Astrocyte (in vitro differentiated cells and primary cell): Measurements from ENCODE around the gene ZNF544. TPM values are rescaled to one million over a fixed set of nuclear protein-coding genes. Genes with fewer than 3 reads are reported as not detected.
A peak's percentile ranks its signal among the peaks of the same experiment; 100 is the strongest.

Source experiments
- DNase-seq: peaks from one replicate; pipeline ENCODE4 v3.0.0-alpha.2; 2010; ENCODE audit warnings: low read depth
- FAIRE-seq: peaks from 2 replicates; lab custom pipeline; 2011; peaks lifted over from hg19 to GRCh38; lab: Jason Lieb, UNC
- H2AFZ ChIP-seq: 2 replicates; pipeline ENCODE4 v1.6.0; 2012; ENCODE audit warnings: low read depth, low read length, inconsistent platforms
- H3K27ac ChIP-seq: 2 replicates; pipeline ENCODE4 v1.5.1; 2011; ENCODE audit warnings: low read depth, low read length, inconsistent platforms
- H3K27me3 ChIP-seq: 2 replicates; pipeline ENCODE4 v1.6.0; 2011; ENCODE audit warnings: low read length, inconsistent platforms; ENCODE audit not compliant: insufficient read depth
- H3K36me3 ChIP-seq: 2 replicates; pipeline ENCODE4 v1.5.1; 2011; ENCODE audit warnings: low read length, inconsistent platforms; ENCODE audit not compliant: insufficient read depth
- H3K4me1 ChIP-seq: 2 replicates; pipeline ENCODE4 v1.5.1; 2011; ENCODE audit warnings: low read length, inconsistent platforms; ENCODE audit not compliant: insufficient read depth
- H3K4me2 ChIP-seq: 2 replicates; pipeline ENCODE4 v1.6.0; 2012; ENCODE audit warnings: low read length, inconsistent platforms
- H3K4me3 ChIP-seq: 2 replicates; pipeline ENCODE4 v1.5.1; 2011; ENCODE audit warnings: low read depth, mild to moderate bottlenecking, low read length, inconsistent platforms; ENCODE audit not compliant: insufficient read depth
- H3K79me2 ChIP-seq: 2 replicates; pipeline ENCODE4 v1.6.0; 2012; ENCODE audit warnings: mild to moderate bottlenecking, low read length, inconsistent platforms; ENCODE audit not compliant: insufficient read depth
- H3K9ac ChIP-seq: 2 replicates; pipeline ENCODE4 v1.6.0; 2012; ENCODE audit warnings: mild to moderate bottlenecking, low read length, inconsistent platforms
- H3K9me3 ChIP-seq: 2 replicates; pipeline ENCODE4 v1.5.1; 2012; ENCODE audit warnings: low read depth, mild to moderate bottlenecking, low read length, inconsistent platforms; ENCODE audit not compliant: insufficient read depth
- H4K20me1 ChIP-seq: 2 replicates; pipeline ENCODE4 v1.6.0; 2012; ENCODE audit warnings: low read length, inconsistent platforms; ENCODE audit not compliant: insufficient read depth
- H3K27ac Mint-ChIP-seq: one replicate; pipeline ENCODE4 v1.8.0; 2021; ENCODE audit warnings: mild to moderate bottlenecking, mixed read lengths; ENCODE audit not compliant: unreplicated experiment
- H3K27me3 Mint-ChIP-seq: one replicate; pipeline ENCODE4 v1.8.0; 2021; ENCODE audit warnings: low read depth, mixed read lengths; ENCODE audit not compliant: unreplicated experiment
- H3K36me3 Mint-ChIP-seq: one replicate; pipeline ENCODE4 v1.8.0; 2021; ENCODE audit warnings: low read depth, mixed read lengths; ENCODE audit not compliant: unreplicated experiment
- H3K4me1 Mint-ChIP-seq: one replicate; pipeline ENCODE4 v1.8.0; 2021; ENCODE audit warnings: low read depth, mixed read lengths; ENCODE audit not compliant: unreplicated experiment
- H3K4me3 Mint-ChIP-seq: one replicate; pipeline ENCODE4 v1.8.0; 2021; ENCODE audit warnings: mild to moderate bottlenecking, moderate library complexity, mixed read lengths; ENCODE audit not compliant: unreplicated experiment
- H3K9me3 Mint-ChIP-seq: one replicate; pipeline ENCODE4 v1.8.0; 2021; ENCODE audit warnings: mild to moderate bottlenecking, mixed read lengths; ENCODE audit not compliant: unreplicated experiment
- CTCF ChIP-seq: IDR thresholded peaks from 2 replicates; pipeline ENCODE4 v1.5.1; 2011; ENCODE audit warnings: low read depth, mild to moderate bottlenecking, inconsistent platforms, low read length, moderate library complexity; ENCODE audit not compliant: insufficient read depth
- EZH2 ChIP-seq: IDR thresholded peaks from 2 replicates; pipeline ENCODE4 v1.6.1; 2012; ENCODE audit warnings: mild to moderate bottlenecking, low read length, inconsistent platforms; ENCODE audit not compliant: insufficient read depth
- total RNA-seq: library from RNA; stranded (reverse); gene quantifications from 2 replicates; pipeline ENCODE4 v1.2.1, GENCODE V29; 2021

Gene ZNF544
- total RNA-seq, 1 donor from 2014 or later, result 23.4 TPM

DNA sequence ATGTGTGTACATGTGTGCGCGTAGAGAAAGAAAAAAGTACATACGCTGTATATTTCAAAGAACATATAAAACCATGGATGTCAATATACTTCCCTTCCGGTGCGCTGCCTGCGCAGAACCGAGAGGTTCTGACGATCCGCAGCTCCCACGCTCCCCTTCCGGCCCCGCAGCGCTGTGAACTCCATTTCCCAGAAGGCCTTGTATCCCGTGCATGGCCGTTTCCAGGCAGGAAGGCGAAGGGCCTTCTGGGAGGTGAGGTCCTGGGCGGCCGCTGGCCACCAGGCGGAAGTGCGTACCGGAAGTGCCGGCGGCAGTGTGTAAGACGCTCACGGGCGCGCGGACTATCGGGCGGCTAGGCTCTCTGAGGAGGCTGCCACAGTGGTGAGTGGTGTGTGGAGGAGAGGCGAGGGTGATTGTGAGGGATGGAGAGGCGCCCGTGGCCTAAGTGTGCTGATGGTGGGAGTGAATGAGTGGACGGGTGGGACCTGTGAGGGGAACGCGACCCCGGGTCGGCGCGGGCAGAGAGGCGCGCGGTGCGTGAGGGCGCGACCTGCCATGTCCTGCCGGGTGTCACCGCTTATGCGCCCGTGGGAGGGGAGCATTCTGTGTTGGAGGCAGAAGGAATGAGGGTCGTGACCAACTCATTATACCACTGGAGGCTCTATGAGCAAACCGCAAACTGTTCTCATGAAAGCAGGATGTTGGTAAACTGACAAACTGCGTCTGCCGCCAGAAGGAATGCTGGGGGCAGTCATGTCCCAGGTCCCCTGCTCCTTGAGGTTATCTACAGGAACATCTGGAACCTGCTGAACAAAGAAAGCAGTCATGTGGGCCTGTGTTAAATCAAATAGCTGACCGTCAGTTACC lies 76.6 kb downstream of the ZNF544 start, which contains the start of gene ERVK3-1:
TSS of gene ERVK3-1 (plus strand) at position 313 of the 867 bp plus-strand sequence. CDS start 6,792 bp downstream, outside the sequence.
- Mint-ChIP-seq H3K4me3 (peak within 1 kb of the TSS; percentile 100), H3K4me1 (peaks cover 10% of the 10 kb centered on the region), H3K27me3 (no peaks in the 10 kb centered on the region), H3K36me3 (peaks cover 24% of the 10 kb centered on the region), H3K9me3 (peaks cover 2% of the 10 kb centered on the region), H3K27ac (peak within 1 kb of the TSS; percentile 96)
- Histone ChIP-seq H3K36me3 (peaks cover 24% of the 10 kb centered on the region), H3K27me3 (no peaks in the 10 kb centered on the region), H2AFZ (peak within 1 kb of the TSS; percentile 94), H3K4me2 (peak within 1 kb of the TSS; percentile 92), H4K20me1 (peaks cover 37% of the 10 kb centered on the region), H3K4me3 (peak within 1 kb of the TSS; percentile 92), H3K27ac (peak within 1 kb of the TSS; percentile 80), H3K9me3 (no peaks in the 10 kb centered on the region), H3K79me2 (peaks cover 49% of the 10 kb centered on the region), H3K9ac (peak within 1 kb of the TSS; percentile 91), H3K4me1 (peaks cover 10% of the 10 kb centered on the region)
- DNase-seq (peak; percentile 98), FAIRE-seq (peak; percentile 55)
- TF ChIP-seq CTCF (no peak), EZH2 (no peak)

GRCh38 chr19:58305932-58306323 lies 77.2 kb downstream of the ZNF544 start:
- Mint-ChIP-seq H3K9me3 (peaks cover 2% of the 10 kb centered on the region), H3K36me3 (peaks cover 20% of the 10 kb centered on the region), H3K4me1 (peaks cover 10% of the 10 kb centered on the region), H3K4me3 (peak overlapping the region; percentile 100), H3K27ac (peak overlapping the region; percentile 96), H3K27me3 (no peaks in the 10 kb centered on the region)
- TF ChIP-seq CTCF, result no peak
- TF ChIP-seq EZH2, result no peak
- H3K36me3 ChIP-seq, result peaks cover 24% of the 10 kb centered on the region
- H3K9me3 ChIP-seq, result no peaks in the 10 kb centered on the region
- no peak for DNase-seq
- H3K4me2 ChIP-seq, result peak overlapping the region; percentile 92
- peak overlapping the region; percentile 80 for H3K27ac ChIP-seq
- peak overlapping the region; percentile 92 for H3K4me3 ChIP-seq
- H3K4me1 ChIP-seq, result peaks cover 10% of the 10 kb centered on the region
- H3K9ac ChIP-seq, result peak overlapping the region; percentile 91
- peak overlapping the region; percentile 94 for H2AFZ ChIP-seq
- H3K79me2 ChIP-seq, result peaks cover 43% of the 10 kb centered on the region
- H3K27me3 ChIP-seq, result no peaks in the 10 kb centered on the region
- H4K20me1 ChIP-seq, result peaks cover 31% of the 10 kb centered on the region
- FAIRE-seq, result no peak
